ENCODE measurements around the gene MYCN.
A peak's percentile ranks its signal among the peaks of the same experiment; 100 is the strongest.

MYCN gene

DNA sequence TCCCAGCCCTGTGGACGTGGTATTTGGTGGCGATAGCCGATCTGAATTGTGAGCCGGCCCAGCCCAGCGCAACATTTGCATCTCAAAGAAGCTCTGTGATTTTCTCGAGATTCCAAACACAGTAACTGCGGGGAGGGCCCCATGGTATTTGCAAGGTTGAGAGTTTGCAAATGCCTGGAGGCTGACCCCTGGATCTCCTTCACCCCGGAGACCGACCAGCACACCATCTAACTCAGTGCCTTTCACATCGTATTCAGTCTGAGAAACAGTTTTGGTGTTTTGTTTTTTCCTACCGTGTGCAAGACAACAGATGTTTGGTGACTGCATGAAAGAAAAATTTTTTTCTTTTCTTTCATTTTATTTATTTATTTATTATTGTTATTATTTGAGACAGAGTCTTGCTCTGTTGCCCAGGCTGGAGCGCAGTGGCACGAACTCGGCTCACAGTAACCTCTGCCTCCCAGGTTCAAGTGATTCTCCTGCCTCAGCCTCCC is 40.3 kb downstream of the MYCN start:
- DNase-seq, result no peak

DNA sequence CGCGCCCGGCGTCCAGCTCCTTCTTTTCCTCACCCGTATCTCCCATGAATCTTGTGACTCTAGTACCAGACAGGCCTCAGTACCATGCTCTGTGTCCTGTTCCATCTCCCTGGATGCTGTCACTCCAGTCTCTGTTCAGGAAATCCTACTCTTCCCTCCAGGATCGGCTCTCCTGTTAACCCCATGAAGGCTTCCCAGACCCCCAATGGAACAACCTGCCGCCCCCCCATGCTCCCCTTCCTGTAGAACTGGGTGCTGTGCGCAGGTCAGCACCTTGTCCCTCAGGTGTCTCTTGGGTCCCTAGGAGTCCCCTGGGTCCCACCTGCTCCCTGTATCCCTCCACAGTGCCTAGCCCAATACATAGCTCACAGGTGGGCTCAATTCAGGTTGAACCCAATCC is 41.3 kb downstream of the MYCN start:
- no peak for DNase-seq

DNA sequence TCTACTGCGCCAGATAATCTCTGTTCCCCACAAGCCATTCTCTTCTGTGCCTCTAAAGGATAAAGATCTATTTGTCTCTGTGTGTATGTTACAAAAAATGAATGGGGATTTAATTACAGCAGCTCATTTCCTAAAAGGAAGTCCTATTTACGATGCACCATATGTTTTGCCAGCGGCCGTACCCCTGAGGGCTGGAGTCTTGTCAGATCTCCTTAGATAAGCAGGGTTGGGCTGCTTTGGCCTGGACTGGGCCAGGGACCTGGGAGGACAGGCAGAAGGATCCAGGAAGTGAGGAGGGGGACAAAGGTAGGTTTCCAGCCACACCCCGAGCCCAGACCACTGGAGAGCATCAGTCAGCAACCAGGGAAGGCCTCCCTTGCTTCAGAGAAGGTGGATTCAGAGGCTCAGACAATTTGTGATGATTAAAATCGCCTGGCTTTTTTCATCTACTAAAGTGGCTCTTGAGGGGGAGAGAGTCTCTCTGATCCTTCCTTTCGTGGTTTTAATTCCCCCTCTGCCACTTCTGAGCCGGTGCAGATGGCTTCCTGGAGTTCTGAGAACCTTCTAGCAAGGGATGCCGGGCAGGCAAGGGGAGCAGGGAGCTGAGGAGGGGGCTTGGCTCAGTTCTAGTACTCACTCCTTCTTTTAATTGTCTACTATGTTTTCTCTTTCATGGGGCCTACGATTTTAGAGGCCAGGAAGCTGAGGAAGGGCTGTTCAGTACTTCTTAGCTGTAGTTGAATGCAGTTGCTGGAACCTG is 42.1 kb downstream of the MYCN start:
- DNase-seq, result no peak

DNA sequence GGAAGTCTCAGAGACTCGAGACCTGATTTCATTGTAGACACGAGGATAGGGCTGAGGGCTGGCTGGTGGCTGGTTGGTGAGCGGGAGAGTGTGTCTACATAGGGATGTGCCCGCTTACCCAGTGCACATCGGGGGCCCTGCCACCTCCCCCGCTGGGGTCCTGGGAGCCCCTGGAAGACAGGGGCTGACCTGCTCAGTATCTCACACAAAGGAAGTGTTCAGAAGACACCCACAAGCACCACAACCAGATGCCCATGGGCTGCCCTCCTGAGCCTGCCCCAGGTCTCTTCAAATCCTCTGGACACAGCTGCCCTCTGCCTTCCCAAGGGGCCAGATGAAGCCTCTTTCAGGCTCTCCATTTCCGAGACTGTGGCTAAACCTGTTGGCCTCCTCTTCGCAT is 43.1 kb downstream of the MYCN start:
- DNase-seq, result no peak

DNA sequence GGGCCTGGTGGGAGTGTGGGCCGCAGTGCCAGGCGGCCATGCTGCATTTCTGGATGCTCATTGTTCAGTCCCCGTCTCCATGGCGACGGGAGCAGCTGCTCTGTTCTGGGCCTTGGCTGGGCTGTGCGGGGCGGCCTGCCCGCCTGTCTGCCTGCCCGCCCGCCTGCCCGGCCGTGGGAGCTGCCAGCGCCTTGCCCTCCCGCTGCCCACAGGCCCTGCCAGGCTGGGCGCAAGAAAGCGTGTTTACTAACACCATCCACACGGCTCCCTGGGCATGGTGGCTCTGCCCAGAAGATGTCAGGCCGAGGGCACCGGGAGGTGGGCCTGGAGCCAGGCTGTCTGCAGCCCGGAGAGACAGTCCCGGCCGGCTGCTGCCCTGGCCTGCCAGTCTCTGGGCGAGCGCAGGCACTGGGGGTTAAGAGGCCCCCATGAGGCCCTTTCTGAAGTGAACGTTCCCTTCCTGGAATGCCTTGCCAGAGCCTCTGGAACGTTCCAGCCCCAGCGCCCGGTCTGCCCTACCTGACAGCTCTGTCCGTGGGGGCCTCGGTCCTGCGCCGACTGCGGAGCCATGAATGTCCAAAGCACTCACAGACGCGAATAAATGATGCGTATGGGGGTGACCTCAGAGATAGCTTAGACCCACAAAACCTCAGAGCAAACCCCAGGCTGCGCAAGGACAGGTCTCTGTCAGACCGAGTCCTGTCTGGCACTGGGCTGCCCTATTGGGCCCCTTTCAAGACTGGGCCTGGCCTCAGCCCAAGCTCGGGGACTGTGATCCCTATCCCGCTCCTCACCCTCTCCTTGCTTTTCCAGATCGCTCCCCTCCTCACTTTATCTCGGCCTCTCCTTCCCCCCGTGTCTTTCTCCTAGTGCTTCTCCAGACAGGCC is 44.3 kb downstream of the MYCN start:
- peak; percentile 91 for DNase-seq

DNA sequence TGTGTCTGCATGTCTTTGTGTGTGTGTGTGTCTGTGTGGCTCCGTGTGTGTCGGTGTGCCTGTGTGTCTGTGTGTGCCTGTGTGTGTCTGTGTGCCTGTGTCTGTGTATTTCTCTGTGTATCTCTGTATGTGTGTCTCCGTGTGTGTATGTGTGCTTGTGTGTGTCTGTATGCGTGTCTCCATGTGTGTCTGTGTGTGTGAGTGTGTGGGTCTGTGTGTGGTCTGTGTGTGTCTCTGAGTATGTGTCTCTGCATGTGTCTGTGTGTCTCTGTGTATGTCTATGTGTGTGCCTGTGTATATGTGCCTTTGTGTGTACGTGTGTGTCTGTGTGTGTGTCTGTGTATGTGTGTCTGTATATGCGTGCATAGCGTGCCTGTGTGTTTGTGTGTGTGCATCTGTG is 45.2 kb downstream of the MYCN start:
- no peak for DNase-seq

DNA sequence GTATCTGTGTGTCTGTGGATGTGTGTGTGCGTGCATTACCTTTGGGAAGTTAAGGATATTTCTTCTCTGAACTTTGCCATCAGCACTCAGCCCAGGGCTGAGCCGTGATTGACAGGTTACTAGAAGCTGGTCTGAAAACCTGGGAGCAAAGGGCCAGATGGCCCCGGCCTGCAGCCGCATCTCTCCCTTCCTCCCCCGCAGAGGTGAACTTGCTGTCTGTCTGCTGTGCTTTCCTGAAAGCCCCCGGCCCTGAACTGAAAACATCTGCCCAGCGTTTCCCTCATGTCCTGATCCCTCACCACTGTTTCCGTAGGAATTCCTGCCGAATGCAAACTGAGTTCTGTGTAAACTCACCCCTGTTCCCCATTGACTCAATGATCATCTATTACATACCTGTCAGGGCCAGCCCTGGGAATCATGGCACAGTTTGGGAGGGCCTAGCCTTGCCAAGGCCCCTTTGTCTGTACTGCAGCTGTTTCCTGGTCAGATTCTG is 45.8 kb downstream of the MYCN start:
- DNase-seq, result no peak

DNA sequence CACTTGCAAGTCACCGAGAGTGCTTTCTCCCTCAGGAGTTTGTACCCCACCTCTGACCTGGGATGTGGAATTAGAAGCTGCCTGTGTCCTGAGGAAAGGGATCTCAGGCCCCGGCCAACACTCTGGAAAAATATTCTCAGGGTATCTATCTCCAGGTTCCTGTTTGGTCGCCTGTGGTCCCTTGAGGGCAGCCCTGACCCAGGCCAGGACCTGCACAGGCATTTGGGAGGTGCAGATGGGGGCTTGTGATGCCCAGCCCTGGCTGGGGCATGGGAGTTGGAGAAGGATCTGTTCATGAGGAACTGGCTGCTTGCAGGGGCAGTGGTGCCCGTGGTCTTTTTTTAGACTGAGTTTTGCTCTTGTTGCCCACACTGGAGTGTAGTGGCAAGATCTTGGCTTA is 46.3 kb downstream of the MYCN start:
- DNase-seq, result no peak

DNA sequence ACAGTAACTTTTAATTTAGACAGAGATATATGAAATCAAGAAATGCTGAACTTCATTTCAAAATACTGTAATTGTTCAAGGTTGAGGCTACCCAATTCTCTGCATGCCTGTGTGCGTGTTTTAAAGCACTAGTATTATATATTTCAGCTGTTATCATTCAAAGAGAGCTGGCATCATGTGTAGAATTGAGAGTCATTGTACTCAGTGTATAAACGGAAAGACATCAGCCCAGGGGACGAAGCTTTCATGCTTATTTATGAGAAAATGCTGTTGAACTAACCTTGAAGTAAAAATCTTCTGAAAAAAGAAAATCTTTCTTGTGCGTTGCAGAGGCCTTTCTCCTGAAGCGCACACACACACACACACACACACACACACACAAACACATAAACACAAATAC is 48.4 kb downstream of the MYCN start:
- DNase-seq, result no peak

DNA sequence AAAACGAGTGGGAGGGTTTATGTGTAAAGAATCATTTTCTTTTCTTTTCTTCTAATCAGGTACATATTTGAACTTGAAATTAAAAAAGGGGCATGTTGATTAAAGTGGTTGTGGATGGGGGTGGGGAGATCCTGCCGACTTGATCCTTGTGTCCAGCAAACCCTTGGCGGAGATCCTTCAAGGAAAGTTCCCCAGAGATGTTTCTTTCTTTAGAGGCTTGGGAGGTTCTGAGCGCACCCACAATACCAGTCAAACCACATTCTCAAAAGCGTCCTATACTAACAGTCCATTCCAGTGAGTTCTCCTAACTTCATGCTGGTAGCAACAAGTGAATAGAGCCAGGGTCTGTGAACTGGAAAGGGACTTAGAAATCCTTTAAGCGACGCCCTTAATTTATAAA is 49.2 kb downstream of the MYCN start:
- no peak for DNase-seq

DNA sequence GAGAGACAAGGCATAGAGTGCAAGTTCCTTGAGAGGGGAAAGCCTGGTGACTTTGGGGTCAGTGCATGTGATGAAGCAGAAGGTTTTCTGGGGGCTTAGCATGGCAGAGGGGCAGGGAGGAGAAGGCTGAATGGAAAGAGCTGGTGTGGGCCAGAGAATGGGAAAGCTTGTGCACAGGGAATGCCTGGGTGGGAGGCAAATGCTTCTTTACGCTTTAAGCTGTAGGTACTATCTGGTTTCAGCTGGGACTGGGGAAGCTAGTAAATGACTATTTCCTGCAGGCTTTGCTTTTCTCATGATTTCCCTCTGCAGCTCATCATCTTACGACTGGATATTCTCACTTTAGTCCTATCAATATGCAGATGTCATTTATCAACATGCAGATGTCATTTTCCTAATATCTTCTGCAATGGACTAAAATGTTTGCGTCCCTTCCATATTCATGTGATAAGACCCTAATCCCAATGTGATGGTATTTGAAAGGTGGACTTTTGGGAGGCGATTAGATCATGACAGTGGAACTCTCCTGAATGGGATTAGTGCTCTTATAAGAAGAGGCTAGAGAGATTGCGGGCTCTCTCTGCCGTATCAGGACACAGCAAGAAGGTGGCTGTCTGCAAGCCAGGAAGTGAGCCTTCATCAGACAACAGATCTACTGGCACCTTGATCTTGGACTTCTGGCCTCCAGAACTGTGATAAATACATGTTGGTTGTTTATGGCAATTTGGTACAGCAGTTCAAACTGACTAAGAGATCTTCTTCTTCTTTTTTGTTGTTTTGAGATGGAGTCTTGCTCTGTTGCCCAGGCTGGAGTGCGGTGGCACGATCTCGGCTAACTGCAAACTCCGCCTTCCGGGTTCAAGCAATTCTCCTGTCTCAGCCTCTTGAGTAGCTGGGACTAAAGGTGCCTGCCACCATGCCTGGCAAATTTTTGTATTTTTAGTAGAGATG is 50.1 kb downstream of the MYCN start:
- no peak for DNase-seq

DNA sequence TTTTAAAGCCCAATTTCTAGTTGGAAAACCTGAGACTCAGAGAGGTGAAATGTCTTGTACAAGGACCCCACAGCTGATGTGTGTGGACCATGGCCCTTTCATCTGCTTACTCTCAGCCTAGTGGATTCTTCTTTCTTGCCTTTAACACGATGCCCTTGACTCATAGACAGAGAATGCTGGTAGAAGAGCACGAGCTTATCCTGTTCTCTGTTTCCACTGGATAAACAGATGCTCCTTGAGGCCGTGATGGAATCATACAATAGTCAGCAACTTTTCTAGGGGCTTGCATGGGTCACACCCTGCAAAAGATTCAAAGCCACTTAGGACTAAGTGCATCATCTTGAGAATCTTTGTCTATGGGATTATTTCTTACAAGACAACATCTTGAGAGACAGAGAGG is 50.9 kb downstream of the MYCN start:
- DNase-seq, result no peak

DNA sequence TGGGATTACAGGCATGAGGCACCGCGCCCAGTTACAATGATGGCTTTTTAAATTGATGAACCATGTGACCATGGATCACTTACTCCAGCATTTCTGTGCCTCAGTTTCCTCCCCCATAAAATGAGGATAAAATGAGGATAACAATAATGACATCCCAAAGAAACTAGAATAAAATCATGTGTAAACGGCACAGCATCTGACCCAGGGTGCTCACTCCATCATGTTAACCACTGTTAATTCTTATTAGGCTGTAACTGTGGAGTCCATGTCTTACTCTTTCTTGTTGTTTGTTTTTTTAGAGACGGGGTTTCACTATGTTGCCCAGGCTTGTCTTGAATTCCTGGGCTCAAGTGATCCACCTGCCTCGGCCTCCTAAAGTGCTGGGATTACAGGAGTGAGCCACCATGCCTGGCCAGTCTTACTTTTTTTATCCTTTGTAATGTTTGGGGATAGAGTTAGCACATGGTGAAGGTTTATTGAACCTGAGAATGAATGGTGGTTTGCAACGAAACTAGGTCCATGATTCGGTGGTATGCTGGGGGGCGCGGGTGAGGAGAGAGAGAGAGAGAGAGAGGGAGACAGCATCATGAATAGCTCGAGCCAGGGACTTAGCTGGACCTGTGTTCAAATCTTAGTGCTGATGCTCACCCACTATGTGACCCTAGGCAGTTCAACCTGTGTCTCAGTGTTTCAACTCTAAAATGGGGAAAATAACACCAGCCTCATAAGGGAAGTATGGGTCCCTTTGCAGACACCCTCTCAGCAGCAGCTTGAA is 52.3 kb downstream of the MYCN start:
- no peak for DNase-seq

DNA sequence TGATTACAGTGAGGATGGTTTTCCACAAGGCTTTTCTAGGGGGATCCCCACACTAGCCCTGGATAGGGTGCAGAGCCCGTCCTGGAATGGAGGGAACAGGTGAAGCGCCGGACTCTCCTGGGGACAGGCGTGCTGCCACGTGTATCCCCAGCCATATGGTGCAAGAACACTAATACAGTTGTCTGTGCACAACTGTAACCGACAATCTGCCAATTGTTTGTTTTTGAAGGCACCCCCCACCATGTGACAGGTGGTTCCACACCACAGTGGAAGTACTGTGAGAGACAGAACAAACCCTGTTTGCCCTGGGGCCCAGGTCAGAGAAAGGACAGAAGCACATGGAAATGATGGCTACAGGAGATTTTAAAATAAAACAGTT is 52.9 kb downstream of the MYCN start:
- no peak for DNase-seq

DNA sequence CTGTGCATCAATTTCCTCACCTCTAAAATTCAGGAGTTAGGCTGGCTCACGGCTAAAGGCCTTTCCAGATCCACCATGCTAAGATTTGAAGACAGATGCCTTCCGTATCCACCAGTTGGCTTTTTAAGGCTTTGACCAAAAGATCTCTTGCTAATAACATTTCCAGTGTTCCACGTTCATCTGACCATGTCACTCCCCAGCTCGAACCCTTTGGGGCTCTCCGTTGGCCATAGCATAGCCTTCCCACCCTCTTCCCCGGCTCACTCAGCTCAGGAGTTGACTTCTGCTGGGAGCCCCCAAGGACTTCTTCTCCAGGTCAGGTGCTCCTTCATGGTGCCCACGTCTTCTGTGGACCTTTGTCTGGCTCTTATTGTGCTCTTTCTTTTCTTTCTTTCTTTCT is 53.3 kb downstream of the MYCN start:
- DNase-seq, result no peak

DNA sequence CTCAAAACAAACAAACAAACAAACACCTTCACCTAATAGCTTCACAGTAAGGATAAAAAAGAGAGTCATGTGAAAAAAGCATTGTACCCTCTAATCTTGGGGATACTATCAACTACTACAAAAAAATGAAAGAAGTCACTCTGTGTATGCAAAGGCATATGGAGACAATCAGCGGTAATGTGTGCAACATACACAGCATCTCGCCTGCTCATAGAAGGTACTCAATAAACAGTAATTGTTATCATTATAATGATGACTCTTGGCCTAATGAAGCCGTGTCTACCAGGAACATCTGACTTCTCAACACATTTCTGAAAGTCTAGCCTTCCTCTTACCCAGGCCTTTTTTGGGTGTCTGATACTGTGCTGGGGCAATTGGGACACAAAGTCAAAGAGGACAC is 55.3 kb downstream of the MYCN start:
- no peak for DNase-seq
